ENCODE data around the gene PEX12.
"Not testable (repeated sequence)": the region's sequence is repeated elsewhere in the genome, so short reads cannot be mapped to it uniquely, and the experiment has no call there.

PEX12 gene

GRCh38 chr17:35612924-35613521 lies 34.7 kb upstream of the PEX12 start:
- Histone ChIP-seq H3K4me3 (no peak overlapping the region), H3K27ac (no peak overlapping the region)
- TF ChIP-seq CTCF (IDR thresholded peaks at IDR 0.05): no peak
- DNase-seq (ENCODE audit: low spot score): no peak

DNA sequence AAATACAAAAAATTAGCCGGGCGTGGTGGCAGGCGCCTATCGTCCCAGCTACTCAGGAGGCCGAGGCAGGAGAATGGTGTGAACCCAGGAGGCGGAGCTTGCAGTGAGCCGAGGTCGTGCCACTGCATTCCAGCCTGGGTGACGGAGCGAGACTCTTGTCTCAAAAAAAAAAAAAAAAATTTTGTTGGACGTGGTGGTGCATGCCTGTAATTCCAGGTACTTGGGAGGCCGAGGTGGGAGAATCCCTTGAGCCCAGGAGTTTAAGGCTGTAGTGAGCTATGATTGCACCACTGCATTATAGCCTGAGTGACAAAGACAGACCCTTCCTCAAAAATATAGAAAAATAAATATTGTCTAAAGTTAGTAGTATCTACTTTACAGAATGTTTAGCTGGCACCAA lies 32.4 kb upstream of the PEX12 start:
- not testable (repeated sequence) for H3K27ac ChIP-seq, H3K4me3 ChIP-seq

GRCh38 chr17:35609831-35610230 lies 31.5 kb upstream of the PEX12 start:
- no peak overlapping the region for H3K4me3 ChIP-seq
- no peak overlapping the region for H3K27ac ChIP-seq
- no peak for DNase-seq (ENCODE audit: low spot score)
- no peak for TF ChIP-seq CTCF (IDR thresholded peaks at IDR 0.05)

More for the DNA sequence above, 32.4 kb upstream of the PEX12 start:
- not testable (repeated sequence) for DNase-seq (ENCODE audit: low spot score)

DNA sequence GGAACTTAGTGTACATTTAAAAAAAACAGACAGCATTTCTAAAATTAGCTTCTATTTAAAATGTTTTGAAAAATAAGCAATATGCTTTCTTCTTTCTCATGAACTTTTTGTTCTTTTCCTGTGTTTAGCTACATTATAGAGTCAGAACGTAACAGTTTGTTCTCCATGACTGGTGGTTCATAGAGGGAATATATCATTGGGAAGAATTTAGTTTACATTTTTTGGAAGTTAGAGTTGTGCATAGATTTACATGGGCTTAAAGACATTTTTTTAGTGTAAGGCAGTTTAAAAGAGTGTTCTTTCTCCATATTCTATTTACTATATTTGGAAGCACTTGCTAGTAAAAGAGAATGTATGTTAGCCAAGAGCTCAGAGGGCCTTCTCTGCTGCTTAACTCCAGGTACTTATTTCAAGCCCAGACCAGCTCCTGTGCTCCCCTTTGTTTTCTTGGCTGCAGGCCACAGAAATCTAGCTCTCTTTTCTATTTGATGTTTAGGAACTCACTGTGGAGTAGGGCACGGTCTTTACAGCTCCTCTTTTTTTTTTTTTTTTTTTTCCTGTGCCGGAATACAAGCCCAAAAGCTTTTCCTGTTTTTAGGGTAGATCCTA lies 29.0 kb upstream of the PEX12 start:
- Histone ChIP-seq H3K4me3 (no peak overlapping the region), H3K27ac (no peak overlapping the region)
- DNase-seq (ENCODE audit: low spot score): no peak
- TF ChIP-seq CTCF (IDR thresholded peaks at IDR 0.05): no peak

GRCh38 chr17:35605678-35606077 lies 27.3 kb upstream of the PEX12 start:
- Histone ChIP-seq H3K4me3 (no peak overlapping the region), H3K27ac (no peak overlapping the region)
- TF ChIP-seq CTCF (IDR thresholded peaks at IDR 0.05): no peak
- DNase-seq (ENCODE audit: low spot score): no peak

- Histone ChIP-seq H3K27ac (no peak overlapping the region), H3K4me3 (no peak overlapping the region)
- DNase-seq (ENCODE audit: low spot score): no peak
- no peak for TF ChIP-seq CTCF (IDR thresholded peaks at IDR 0.05)
Observed at GRCh38 chr17:35603674-35604073, 25.3 kb upstream of the PEX12 start.

- no peak overlapping the region for H3K27ac ChIP-seq
- no peak for DNase-seq (ENCODE audit: low spot score)
- TF ChIP-seq CTCF (IDR thresholded peaks at IDR 0.05): no peak
- no peak overlapping the region for H3K4me3 ChIP-seq
Observed at GRCh38 chr17:35597604-35598003, 19.2 kb upstream of the PEX12 start.

Data from coronary artery (tissue), 2 donors.